Hematopoietic multipotent progenitor cell treated with erythropoietin and hydrocortisone succinate and interleukin-3 and kit ligand, for 15 days (in vitro differentiated cells): ENCODE measurements around the gene STRADA.
A peak's percentile ranks its signal among the peaks of the same experiment; 100 is the strongest.

Experiments used
- DNase-seq: peaks from one replicate; pipeline ENCODE4 v3.0.0-alpha.2; 2015; ENCODE audit warnings: low spot score

Gene STRADA

GRCh38 chr17:63682441-63682840, 59.2 kb downstream of the STRADA start:
- DNase-seq = no peak

DNA sequence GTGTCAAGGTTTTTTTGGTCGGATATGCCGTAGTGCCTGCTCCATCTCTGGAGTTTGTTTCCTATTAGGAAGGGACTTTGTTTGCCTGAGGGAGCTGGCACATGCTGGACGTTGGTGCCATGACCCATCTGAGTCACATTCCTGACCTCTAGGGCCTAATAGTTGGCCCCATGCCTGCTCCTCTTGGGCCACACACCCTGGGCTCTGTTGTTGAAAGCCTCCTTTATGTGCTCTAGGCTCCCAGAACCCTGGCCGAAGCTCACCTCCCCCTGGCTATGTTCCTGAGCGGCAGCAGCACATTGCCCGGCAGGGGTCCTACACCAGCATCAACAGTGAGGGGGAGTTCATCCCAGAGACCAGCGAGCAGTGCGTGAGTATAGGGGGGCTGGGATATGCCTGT, 60.1 kb downstream of the STRADA start:
- DNase-seq = no peak

DNA sequence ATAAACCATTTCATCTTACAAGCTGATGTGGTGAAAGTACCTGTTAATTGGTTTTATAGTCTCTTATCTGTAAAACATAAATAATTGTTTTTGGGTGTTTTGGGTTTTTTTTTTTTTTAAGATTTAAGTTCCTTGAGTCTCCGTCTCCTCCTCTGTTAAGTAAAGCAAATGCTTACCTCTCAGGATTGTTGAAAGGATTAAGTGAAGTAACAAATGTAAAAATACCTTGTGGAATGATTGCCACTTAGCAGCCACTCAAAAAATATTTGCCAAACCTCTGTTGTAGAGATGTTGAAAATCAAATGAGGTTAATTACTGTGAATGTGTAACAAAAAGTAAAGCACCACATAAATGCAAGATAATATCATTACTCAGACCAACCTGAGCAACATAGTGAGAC, 60.9 kb downstream of the STRADA start:
- DNase-seq = no peak

DNA sequence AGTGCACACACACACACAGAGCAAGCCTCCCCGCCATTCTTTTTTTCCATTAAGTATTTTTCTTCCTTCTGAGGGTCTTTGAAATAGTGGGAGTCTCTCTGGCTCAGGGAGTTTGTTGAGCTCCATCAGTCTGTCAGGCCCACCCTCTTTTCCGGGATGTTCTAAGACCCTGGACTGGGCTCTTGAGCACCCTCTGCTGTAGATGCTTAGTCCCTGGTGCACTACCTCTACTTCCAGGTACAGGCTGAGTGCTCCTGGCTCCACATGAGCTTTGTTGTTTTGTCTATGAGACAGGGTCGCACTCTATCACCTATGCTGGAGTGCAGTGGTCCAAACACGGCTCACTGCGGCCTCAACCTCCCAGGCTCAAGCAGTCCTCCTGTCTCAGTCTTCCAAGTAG, 62.4 kb downstream of the STRADA start:
- DNase-seq = no peak

GRCh38 chr17:63676584-63676983, 65.0 kb downstream of the STRADA start:
- no peak for DNase-seq

GRCh38 chr17:63675607-63676546, 65.7 kb downstream of the STRADA start:
- peak; percentile 51 for DNase-seq

GRCh38 chr17:63675231-63675606, 66.4 kb downstream of the STRADA start:
- DNase-seq = no peak

- DNase-seq = no peak
Measured at GRCh38 chr17:63672856-63673255, 68.7 kb downstream of the STRADA start.

GRCh38 chr17:63665527-63666214, 75.9 kb downstream of the STRADA start:
- DNase-seq = no peak

DNA sequence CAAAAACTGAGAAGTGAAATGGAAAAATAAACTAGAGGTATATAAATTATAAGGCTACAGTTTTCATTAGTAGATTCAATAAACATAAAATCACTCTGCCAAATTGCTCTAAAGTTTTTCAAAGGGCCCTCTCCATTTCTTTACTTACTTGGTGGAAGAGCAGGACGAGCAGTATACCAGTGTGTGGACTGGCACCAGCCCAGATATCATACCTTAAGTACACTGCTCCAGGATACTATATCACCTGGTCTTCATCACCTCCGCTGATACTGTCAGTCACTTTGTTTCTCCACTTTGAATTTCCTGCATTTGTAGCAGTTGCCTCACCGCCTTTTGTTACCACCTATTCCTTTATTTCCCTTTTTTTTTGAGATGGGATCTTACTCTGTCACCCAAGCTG, 81.7 kb downstream of the STRADA start:
- DNase-seq = no peak

GRCh38 chr17:63658366-63658765, 83.2 kb downstream of the STRADA start:
- DNase-seq = no peak

GRCh38 chr17:63657786-63658185, 83.8 kb downstream of the STRADA start:
- no peak for DNase-seq

GRCh38 chr17:63653050-63653449, 88.5 kb downstream of the STRADA start:
- DNase-seq = no peak
